C4-2B (cell line): ENCODE data around the gene AKT1S1.

Experiments
- ZFX ChIP-seq: fragments of 450-650 bp; IDR thresholded peaks from 2 replicates; pipeline ENCODE4 v1.6.1; 2017
- TF ChIP-seq, protein P1 (sequence below): fragments of 450-650 bp; conservative IDR thresholded peaks from 2 replicates; pipeline ENCODE4 v1.5.1; 2017; ENCODE audit warnings: mild to moderate bottlenecking

DNA sequence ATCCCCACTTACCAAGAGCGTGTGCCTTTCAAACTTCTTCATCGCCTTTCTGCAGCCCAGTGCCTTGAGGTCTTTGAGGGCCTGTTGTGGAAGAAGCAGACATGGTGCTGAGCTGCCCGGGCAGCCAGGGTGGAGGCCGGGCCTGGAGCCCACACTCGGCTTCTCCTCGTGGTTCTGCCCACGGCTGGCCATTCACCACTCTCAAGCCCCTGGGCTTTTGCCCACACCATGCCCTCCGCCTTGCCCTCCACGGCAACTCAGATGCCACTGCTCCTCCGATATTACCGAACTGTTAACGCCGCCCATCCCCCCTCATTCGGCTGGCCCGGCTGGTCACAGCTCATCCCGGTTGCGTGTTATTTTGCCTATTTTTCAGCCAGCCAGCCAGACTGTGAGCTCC, 14.2 kb upstream of the AKT1S1 start:
- TF ChIP-seq, protein P1, sequence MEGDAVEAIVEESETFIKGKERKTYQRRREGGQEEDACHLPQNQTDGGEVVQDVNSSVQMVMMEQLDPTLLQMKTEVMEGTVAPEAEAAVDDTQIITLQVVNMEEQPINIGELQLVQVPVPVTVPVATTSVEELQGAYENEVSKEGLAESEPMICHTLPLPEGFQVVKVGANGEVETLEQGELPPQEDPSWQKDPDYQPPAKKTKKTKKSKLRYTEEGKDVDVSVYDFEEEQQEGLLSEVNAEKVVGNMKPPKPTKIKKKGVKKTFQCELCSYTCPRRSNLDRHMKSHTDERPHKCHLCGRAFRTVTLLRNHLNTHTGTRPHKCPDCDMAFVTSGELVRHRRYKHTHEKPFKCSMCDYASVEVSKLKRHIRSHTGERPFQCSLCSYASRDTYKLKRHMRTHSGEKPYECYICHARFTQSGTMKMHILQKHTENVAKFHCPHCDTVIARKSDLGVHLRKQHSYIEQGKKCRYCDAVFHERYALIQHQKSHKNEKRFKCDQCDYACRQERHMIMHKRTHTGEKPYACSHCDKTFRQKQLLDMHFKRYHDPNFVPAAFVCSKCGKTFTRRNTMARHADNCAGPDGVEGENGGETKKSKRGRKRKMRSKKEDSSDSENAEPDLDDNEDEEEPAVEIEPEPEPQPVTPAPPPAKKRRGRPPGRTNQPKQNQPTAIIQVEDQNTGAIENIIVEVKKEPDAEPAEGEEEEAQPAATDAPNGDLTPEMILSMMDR, result no peak
- no peak for TF ChIP-seq ZFX
